ENCODE data around the gene TMEM154.
"Not testable (repeated sequence)": the region's sequence is repeated elsewhere in the genome, so short reads cannot be mapped to it uniquely, and the experiment has no call there.

The TMEM154 gene

GRCh38 chr4:152665691-152666395 lies 14.0 kb downstream of the TMEM154 start:
- no peak for DNase-seq

- not testable (repeated sequence) for DNase-seq
Measured at GRCh38 chr4:152664067-152664378, 15.8 kb downstream of the TMEM154 start.

- DNase-seq, result no peak
Measured at GRCh38 chr4:152663203-152664066, 16.4 kb downstream of the TMEM154 start.

GRCh38 chr4:152661649-152662048 lies 18.1 kb downstream of the TMEM154 start:
- DNase-seq, result no peak

- no peak for DNase-seq
Measured at GRCh38 chr4:152660526-152660925, 19.3 kb downstream of the TMEM154 start.

GRCh38 chr4:152659806-152660205 lies 20.0 kb downstream of the TMEM154 start:
- DNase-seq, result no peak

GRCh38 chr4:152657657-152658056 lies 22.1 kb downstream of the TMEM154 start:
- no peak for DNase-seq

GRCh38 chr4:152655272-152656129 lies 24.3 kb downstream of the TMEM154 start:
- no peak for DNase-seq

- DNase-seq, result no peak
Measured at GRCh38 chr4:152652102-152652501, 27.7 kb downstream of the TMEM154 start.

- DNase-seq, result no peak
Measured at GRCh38 chr4:152651473-152652060, 28.2 kb downstream of the TMEM154 start.

- DNase-seq, result no peak
Measured at GRCh38 chr4:152646221-152646620, 33.6 kb downstream of the TMEM154 start.

GRCh38 chr4:152644130-152644529 lies 35.7 kb downstream of the TMEM154 start:
- no peak for DNase-seq

- DNase-seq, result no peak
Measured at GRCh38 chr4:152643153-152644035, 36.4 kb downstream of the TMEM154 start.

- no peak for DNase-seq
Measured at GRCh38 chr4:152640058-152640921, 39.5 kb downstream of the TMEM154 start.

GRCh38 chr4:152635851-152636250 lies 43.9 kb downstream of the TMEM154 start:
- DNase-seq, result no peak

GRCh38 chr4:152634110-152634760 lies 45.6 kb downstream of the TMEM154 start:
- DNase-seq, result no peak

- DNase-seq, result no peak
Measured at GRCh38 chr4:152633118-152633517, 46.7 kb downstream of the TMEM154 start.

- no peak for DNase-seq
Measured at GRCh38 chr4:152630324-152630723, 49.5 kb downstream of the TMEM154 start.

- no peak for DNase-seq
Measured at GRCh38 chr4:152629908-152630307, 49.9 kb downstream of the TMEM154 start.

- DNase-seq, result no peak
Measured at GRCh38 chr4:152628128-152628527, 51.7 kb downstream of the TMEM154 start.

Measured in cortex of kidney (tissue), 1 donor.